ENCODE results near the gene PPP1R10.
"Not testable (repeated sequence)": the region's sequence is repeated elsewhere in the genome, so short reads cannot be mapped to it uniquely, and the experiment has no call there.

Gene PPP1R10

DNA sequence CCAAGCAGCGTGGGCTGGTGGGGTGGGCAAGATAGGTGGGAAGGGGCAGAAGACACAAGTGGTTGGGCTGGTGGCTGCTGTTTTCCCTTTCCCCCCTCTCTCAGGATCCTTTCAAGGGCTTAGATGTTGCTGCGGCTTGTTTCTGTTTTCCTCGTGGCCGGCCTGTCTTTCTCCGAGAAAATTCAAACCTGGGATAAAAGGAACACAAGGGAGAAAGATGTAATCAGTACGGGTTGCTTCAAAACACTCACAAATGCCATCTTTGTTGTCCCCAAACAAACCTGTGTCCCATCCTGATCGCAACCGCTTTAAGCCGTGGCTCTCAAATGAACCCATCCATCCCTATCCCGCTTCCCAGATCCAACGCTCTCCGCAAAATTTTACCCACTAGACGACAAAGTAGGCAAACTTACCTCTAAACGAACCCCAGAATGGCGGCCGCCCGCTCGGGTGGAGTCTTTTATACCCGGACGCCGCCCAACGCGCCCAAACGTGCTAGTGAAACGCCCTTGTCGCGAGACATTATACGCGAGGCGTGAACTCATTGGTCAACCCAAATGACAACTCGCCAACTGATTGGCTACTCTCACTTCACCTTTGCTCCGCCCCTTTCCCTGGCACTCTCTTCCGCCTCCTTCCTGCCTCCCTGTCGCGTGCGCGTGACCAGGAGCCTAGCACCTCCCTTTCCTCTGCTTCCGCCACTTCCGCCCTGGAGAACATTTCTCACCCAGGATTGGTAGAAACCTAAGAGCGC lies at the start of gene PPP1R10:
Gene PPP1R10 (minus strand): TSS at position 433 of the 754 bp plus-strand sequence. CDS start 7,299 bp downstream, outside the sequence.
- DNase-seq (ENCODE audit: low spot score): peak; percentile 92
- in situ Hi-C loops (cut with MboI; ENCODE audit: low pct_unique_long_range_greater_than_20kb, low sequenced_read_pairs, unreplicated experiment): no loop called here
- TF ChIP-seq, protein P1, sequence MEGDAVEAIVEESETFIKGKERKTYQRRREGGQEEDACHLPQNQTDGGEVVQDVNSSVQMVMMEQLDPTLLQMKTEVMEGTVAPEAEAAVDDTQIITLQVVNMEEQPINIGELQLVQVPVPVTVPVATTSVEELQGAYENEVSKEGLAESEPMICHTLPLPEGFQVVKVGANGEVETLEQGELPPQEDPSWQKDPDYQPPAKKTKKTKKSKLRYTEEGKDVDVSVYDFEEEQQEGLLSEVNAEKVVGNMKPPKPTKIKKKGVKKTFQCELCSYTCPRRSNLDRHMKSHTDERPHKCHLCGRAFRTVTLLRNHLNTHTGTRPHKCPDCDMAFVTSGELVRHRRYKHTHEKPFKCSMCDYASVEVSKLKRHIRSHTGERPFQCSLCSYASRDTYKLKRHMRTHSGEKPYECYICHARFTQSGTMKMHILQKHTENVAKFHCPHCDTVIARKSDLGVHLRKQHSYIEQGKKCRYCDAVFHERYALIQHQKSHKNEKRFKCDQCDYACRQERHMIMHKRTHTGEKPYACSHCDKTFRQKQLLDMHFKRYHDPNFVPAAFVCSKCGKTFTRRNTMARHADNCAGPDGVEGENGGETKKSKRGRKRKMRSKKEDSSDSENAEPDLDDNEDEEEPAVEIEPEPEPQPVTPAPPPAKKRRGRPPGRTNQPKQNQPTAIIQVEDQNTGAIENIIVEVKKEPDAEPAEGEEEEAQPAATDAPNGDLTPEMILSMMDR (IDR thresholded peaks at IDR 0.05; ENCODE audit: extremely low read depth, insufficient read depth, missing control alignments): no peak

DNA sequence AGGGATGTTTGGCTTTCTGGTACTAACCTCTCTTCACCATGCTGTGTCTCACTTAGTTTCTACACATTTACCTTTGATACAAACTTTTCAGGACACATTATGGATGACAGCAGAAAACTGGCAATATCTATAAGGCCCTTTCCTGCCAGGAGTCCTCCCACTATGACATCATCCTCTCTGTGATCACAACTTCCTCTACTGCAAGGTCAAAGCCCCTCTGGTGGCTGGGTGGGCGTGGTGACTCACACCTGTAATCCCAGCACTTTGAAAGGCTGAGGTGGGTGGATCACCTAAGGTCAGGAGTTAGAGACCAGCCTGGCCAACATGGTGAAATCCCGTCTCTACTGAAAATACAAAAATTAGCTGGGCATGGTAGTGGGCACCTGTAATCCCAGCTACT lies 49.3 kb upstream of the PPP1R10 start:
- in situ Hi-C loops (cut with MboI; ENCODE audit: low pct_unique_long_range_greater_than_20kb, low sequenced_read_pairs, unreplicated experiment); DNase-seq (ENCODE audit: low spot score): not testable (repeated sequence)

DNA sequence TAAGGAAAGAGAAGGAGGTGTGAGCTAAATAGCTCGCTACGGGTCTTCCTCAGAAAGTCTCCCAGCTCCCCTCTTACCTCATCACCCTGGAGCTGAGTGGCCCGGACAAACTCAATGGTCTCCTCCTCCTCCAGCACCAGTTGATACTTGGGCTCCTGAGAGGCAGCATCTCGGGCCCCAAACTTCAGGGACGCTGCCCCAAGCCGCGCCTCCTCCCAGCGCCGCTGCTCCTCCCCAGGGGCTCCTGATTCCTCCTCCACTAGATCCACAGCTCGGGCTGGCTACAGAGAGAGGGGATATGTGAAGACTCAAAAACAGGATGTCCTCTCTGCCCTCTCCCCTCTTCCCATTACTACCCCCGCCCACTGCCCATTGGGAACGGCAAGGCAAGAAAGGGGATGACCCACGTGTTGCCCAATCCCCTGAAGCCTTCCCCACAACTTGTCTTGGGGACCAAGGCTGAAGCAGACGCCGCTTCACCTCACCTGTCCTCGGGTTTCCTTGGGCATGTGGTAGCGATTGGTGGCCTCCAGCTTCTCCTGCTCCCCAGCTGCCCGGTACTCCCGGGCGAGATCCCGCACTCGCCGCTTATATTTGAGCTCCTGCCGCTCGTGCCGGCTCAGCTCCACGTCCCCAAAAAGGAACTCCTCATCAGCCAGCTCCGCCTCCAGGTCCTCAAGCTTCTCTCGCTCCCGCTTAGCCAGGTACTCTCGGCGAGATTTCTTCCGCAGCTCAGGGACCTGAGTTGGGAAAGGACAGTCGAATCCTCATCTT lies 48.1 kb upstream of the PPP1R10 start:
- TF ChIP-seq, protein P1 (IDR thresholded peaks at IDR 0.05; ENCODE audit: extremely low read depth, insufficient read depth, missing control alignments): no peak
- DNase-seq (ENCODE audit: low spot score): no peak
- in situ Hi-C loops (cut with MboI; ENCODE audit: low pct_unique_long_range_greater_than_20kb, low sequenced_read_pairs, unreplicated experiment): no loop called here

DNA sequence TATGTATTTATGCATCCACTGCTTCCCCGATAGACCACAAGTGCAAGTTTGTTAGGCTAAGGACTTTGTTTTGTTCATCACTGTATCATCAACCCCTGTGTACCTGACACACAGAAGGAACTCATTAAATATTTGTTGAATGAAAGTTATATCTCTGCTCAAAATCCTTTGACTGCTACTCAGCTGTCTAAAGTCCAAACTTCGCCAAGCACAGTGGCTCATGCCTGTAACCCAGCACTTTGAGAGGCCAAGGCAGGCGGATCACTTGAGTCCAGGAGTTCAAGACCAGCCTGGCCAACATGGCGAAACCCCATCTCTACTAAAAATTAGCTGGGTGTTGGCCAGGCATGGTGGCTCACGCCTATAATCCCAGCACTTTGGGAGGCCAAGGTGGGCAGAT lies 40.9 kb upstream of the PPP1R10 start:
- in situ Hi-C loops (cut with MboI; ENCODE audit: low pct_unique_long_range_greater_than_20kb, low sequenced_read_pairs, unreplicated experiment); DNase-seq (ENCODE audit: low spot score): not testable (repeated sequence)

DNA sequence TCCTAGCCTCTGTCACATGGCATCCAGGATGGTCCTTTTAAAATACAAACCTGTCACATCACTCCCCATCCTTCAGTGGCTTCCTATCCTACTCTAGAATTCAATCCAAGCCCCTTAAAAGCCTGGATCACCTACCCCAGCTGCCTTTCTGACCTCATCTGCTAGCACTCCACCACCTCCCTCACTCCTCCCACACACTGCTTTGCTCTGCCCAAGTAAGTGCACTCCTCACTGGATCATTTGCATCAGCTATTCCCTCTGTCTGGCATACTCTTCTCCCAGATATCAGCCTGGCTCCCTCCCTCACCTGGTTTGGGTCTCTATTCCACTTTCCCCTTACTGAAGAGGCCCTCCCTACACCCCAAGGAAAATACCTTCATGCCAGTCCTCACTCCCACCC lies 40.4 kb upstream of the PPP1R10 start:
- TF ChIP-seq, protein P1 (IDR thresholded peaks at IDR 0.05; ENCODE audit: extremely low read depth, insufficient read depth, missing control alignments): no peak
- in situ Hi-C loops (cut with MboI; ENCODE audit: low pct_unique_long_range_greater_than_20kb, low sequenced_read_pairs, unreplicated experiment): no loop called here
- DNase-seq (ENCODE audit: low spot score): no peak

DNA sequence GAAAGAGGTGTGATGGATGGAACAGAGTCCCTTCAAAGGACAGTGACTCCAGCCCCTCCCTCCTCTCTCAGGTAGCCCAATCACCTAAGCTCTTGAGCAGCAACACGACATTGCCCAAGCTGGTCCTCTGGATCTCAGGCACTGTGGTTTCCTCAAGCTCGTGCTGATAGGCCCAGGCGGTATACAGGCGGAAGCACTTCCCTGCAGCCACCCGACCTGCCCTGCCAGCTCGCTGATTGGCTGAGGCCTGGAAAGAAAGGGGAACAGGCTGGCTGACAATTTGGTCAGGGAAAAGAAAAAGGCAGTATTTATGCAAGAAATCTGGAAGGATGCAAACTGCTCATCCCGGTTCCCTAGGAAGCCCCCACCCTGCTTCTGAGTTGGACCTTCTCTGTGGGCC lies 39.5 kb upstream of the PPP1R10 start:
- DNase-seq (ENCODE audit: low spot score): no peak
- in situ Hi-C loops (cut with MboI; ENCODE audit: low pct_unique_long_range_greater_than_20kb, low sequenced_read_pairs, unreplicated experiment): no loop called here
- TF ChIP-seq, protein P1 (IDR thresholded peaks at IDR 0.05; ENCODE audit: extremely low read depth, insufficient read depth, missing control alignments): no peak

DNA sequence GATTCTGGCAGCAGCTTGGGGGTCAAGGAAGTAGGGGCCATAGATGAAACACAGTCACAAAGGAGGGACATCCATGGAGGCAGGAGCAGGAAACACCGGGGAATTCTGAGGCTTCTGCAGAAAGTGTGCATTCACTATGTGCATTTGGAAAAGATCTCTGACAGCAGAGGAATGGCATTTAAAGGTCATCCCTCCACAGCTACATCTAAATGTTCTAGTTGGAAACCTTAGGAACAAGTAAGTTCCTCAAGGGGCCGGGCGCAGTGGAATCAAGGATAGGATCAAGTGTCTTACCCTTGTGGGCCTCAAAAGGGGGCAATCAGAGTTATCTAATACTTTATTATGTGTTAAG lies 38.7 kb upstream of the PPP1R10 start:
- in situ Hi-C loops (cut with MboI; ENCODE audit: low pct_unique_long_range_greater_than_20kb, low sequenced_read_pairs, unreplicated experiment): no loop called here
- TF ChIP-seq, protein P1 (IDR thresholded peaks at IDR 0.05; ENCODE audit: extremely low read depth, insufficient read depth, missing control alignments): no peak
- no peak for DNase-seq (ENCODE audit: low spot score)
